Nephron progenitor cell (in vitro differentiated cells): Measurements from ENCODE around the gene POLR3K.
A peak's percentile ranks its signal among the peaks of the same experiment; 100 is the strongest.
"Not testable (repeated sequence)": the region's sequence is repeated elsewhere in the genome, so short reads cannot be mapped to it uniquely, and the experiment has no call there.

Experiments
- DNase-seq: peaks from one replicate; pipeline ENCODE4 v3.0.0; 2021
- H3K27ac Mint-ChIP-seq: 2 replicates; pipeline ENCODE4 v1.8.0; 2021; ENCODE audit warnings: mild to moderate bottlenecking, moderate library complexity, mixed read lengths
- H3K27me3 Mint-ChIP-seq: 2 replicates; pipeline ENCODE4 v1.8.0; 2021; ENCODE audit warnings: mild to moderate bottlenecking, low read depth, mixed read lengths; ENCODE audit not compliant: poor library complexity
- H3K36me3 Mint-ChIP-seq: 2 replicates; pipeline ENCODE4 v1.8.0; 2021; ENCODE audit warnings: low read depth, mixed read lengths
- H3K4me1 Mint-ChIP-seq: 2 replicates; pipeline ENCODE4 v1.8.0; 2021; ENCODE audit warnings: mixed read lengths
- H3K4me3 Mint-ChIP-seq: 2 replicates; pipeline ENCODE4 v1.8.0; 2021; ENCODE audit warnings: mild to moderate bottlenecking, moderate library complexity, mixed read lengths
- H3K9me3 Mint-ChIP-seq: 2 replicates; pipeline ENCODE4 v1.8.0; 2021; ENCODE audit warnings: mild to moderate bottlenecking, moderate library complexity, mixed read lengths
- CTCF ChIP-seq: fragments of 200-600 bp; sonication (generic); IDR thresholded peaks from 2 replicates; pipeline ENCODE4 v1.5.0; 2021; ENCODE audit warnings: antibody characterized with exemption

The POLR3K gene

GRCh38 chr16:10772-11171, 42.6 kb downstream of the POLR3K start:
- H3K4me3 Mint-ChIP-seq, H3K27me3 Mint-ChIP-seq, H3K36me3 Mint-ChIP-seq, H3K27ac Mint-ChIP-seq, H3K9me3 Mint-ChIP-seq, H3K4me1 Mint-ChIP-seq: not testable (repeated sequence)
- peak; percentile 28 for TF ChIP-seq CTCF
- DNase-seq = peak; percentile 81

GRCh38 chr16:9903-10665, 43.3 kb downstream of the POLR3K start:
- no peak for TF ChIP-seq CTCF
- Mint-ChIP-seq H3K27me3 (no peaks in the 10 kb centered on the region), H3K4me1 (no peaks in the 10 kb centered on the region), H3K36me3 (no peaks in the 10 kb centered on the region), H3K4me3 (peak overlapping the region; percentile 71), H3K27ac (no peak overlapping the region), H3K9me3 (no peaks in the 10 kb centered on the region)
- DNase-seq = no peak
